SK-N-MC (cell line): ENCODE measurements around the gene SLC35B3.

Source experiments
- EZH2 ChIP-seq: fragments of 200-600 bp; sonication (generic); IDR thresholded peaks from one replicate; pipeline ENCODE4 v1.6.1; 2017; ENCODE audit warnings: antibody characterized with exemption
- POLR2AphosphoS5 ChIP-seq: IDR thresholded peaks from 2 replicates; pipeline ENCODE4 v1.6.1; 2012; ENCODE audit warnings: mild to moderate bottlenecking, low read depth, low read length, borderline replicate concordance

- TF ChIP-seq POLR2AphosphoS5 (no peak), EZH2 (no peak)
Measured at GRCh38 chr6:8462169-8462568, 26.8 kb upstream of the SLC35B3 start.
